GM12878 (cell line): ENCODE data around the gene SEMA3D. TPM values are rescaled to one million over a fixed set of nuclear protein-coding genes. Genes with fewer than 3 reads are reported as not detected.

ENCODE experiments used
- ATAC-seq: fragments of 200-7000 bp; cut with Tn5 transposase; 3 replicates; pipeline ENCODE4 v1.9.1; 2020; ENCODE audit warnings: mild to moderate bottlenecking, moderate library complexity
- BruUV-seq: library from RNA; stranded (reverse); fragments of 400-500 nt; replicated peaks from 2 replicates; lab custom pipeline; 2021; lab: Mats Ljungman, UMichigan
- CTCF ChIA-PET: fragments of 300-600 bp; sonication (Branson Sonifier 250); formaldehyde crosslinking; extraction: SDS; loops from one replicate; lab custom pipeline; 2021; ENCODE audit warnings: inconsistent platforms; lab: Yijun Ruan, JAX
- POLR2A ChIA-PET: fragments of 350-600 bp; formaldehyde crosslinking; extraction: SDS; loops from one replicate; lab custom pipeline; 2021; ENCODE audit warnings: inconsistent platforms; lab: Charles Lee
- RAD21 ChIA-PET: fragments of 300-600 bp; sonication (Branson Sonifier 250); formaldehyde crosslinking; loops from one replicate; lab custom pipeline; 2023; ENCODE audit warnings: antibody characterized with exemption; ENCODE audit not compliant: unreplicated experiment; lab: Charles Lee
- SMC1A ChIA-PET: fragments of 300-600 bp; sonication (Branson Sonifier 250); formaldehyde crosslinking; loops from one replicate; lab custom pipeline; 2023; ENCODE audit not compliant: unreplicated experiment, uncharacterized antibody; lab: Charles Lee
- DNase-seq: peaks from one replicate; pipeline ENCODE4 v3.0.0-alpha.2; 2011; ENCODE audit warnings: low read depth, low spot score
- FAIRE-seq: peaks from 3 replicates; lab custom pipeline; 2011; peaks lifted over from hg19 to GRCh38; lab: Jason Lieb, UNC
- H2AFZ ChIP-seq: 2 replicates; pipeline ENCODE4 v1.6.0; 2011; ENCODE audit warnings: low read depth, low read length, control low read depth; ENCODE audit not compliant: control insufficient read depth
- H3K27ac ChIP-seq: 2 replicates; pipeline ENCODE4 v1.5.1; 2011; ENCODE audit warnings: control low read depth; ENCODE audit not compliant: control insufficient read depth, insufficient read depth
- H3K27me3 ChIP-seq, 2 experiments: replicated peaks in 1 of 2; 2 replicates each; pipeline versions ENCODE4 v1.6.0 to v1.6.1; 2011; ENCODE audit warnings: low read length in 1 of 2; ENCODE audit not compliant: control insufficient read depth in 2 of 2, insufficient read depth in 2 of 2
- H3K36me3 ChIP-seq, 2 experiments: 2 replicates each; pipeline ENCODE4 v1.5.1; 2011; ENCODE audit warnings: low read length in 1 of 2; ENCODE audit not compliant: control insufficient read depth in 2 of 2, insufficient read depth in 2 of 2
- H3K4me1 ChIP-seq: 2 replicates; pipeline ENCODE4 v1.6.1; 2011; ENCODE audit warnings: mild to moderate bottlenecking, low read length, moderate library complexity, mixed read lengths; ENCODE audit not compliant: control insufficient read depth, insufficient read depth
- H3K4me2 ChIP-seq: 2 replicates; pipeline ENCODE4 v1.6.0; 2011; ENCODE audit warnings: control low read depth; ENCODE audit not compliant: control insufficient read depth, insufficient read depth
- H3K4me3 ChIP-seq: fragments of 200-600 bp; sonication (generic); 2 replicates; pipeline ENCODE4 v1.5.1; 2016
- H3K79me2 ChIP-seq: 2 replicates; pipeline ENCODE4 v1.6.0; 2011; ENCODE audit warnings: low read length; ENCODE audit not compliant: control insufficient read depth, insufficient read depth
- H3K9ac ChIP-seq: 2 replicates; pipeline ENCODE4 v1.8.0; 2011; ENCODE audit warnings: low read length, control low read depth, mixed read lengths; ENCODE audit not compliant: control insufficient read depth, insufficient read depth
- H3K9me3 ChIP-seq: replicated peaks from 3 replicates; pipeline ENCODE4 v1.5.1; 2011; ENCODE audit warnings: mild to moderate bottlenecking, low read length; ENCODE audit not compliant: control insufficient read depth, insufficient read depth
- H4K20me1 ChIP-seq: 2 replicates; pipeline ENCODE4 v1.6.0; 2011; ENCODE audit not compliant: control insufficient read depth, insufficient read depth
- ASH2L ChIP-seq: fragments of 300-600, 200-600 bp; sonication (generic); IDR thresholded peaks from 2 replicates; pipeline ENCODE4 v1.6.1; 2017; ENCODE audit warnings: low read depth, mild to moderate bottlenecking, borderline replicate concordance
- IKZF2 ChIP-seq, 2 experiments: fragments of 450-650 bp; IDR thresholded peaks; 2 replicates each; pipeline ENCODE4 v1.6.1; 2017; ENCODE audit warnings: mild to moderate bottlenecking in 2 of 2, moderate library complexity in 2 of 2
- PAX5 ChIP-seq: IDR thresholded peaks from 2 replicates; pipeline ENCODE4 v1.6.1; 2011; ENCODE audit warnings: low read depth, low read length, borderline replicate concordance
- RAD21 ChIP-seq: IDR thresholded peaks from 2 replicates; pipeline ENCODE4 v1.6.1; 2011; ENCODE audit warnings: mild to moderate bottlenecking, low read depth, low read length, moderate library complexity; ENCODE audit not compliant: insufficient read depth
- SP1 ChIP-seq: IDR thresholded peaks from one replicate; pipeline ENCODE4 v1.6.1; 2011; ENCODE audit warnings: low read depth, low read length
- WGBS: methylation state at CpG from one replicate; pipeline ENCODE4 v1.1.6; 2016; ENCODE audit warnings: low lambda C conversion rate; ENCODE audit not compliant: insufficient replicate concordance, insufficient coverage; ENCODE audit errors: missing lambda C conversion rate; 5-methylcytosine and 5-hydroxymethylcytosine counted together
- in situ Hi-C: fragments of 300-500 bp; cut with MboI; formaldehyde crosslinking; loops from 9 replicates; pipeline ENCODE4 v1.14.3; 2018; ENCODE audit warnings: mixed read lengths
- intact Hi-C: fragments of 100-400 bp; cut with micrococcal nuclease; formaldehyde crosslinking; loops from one replicate; pipeline ENCODE4 v1.14.2; 2022; ENCODE audit not compliant: unreplicated experiment
- polyA plus RNA-seq, 11 experiments: library from polyadenylated mRNA; depleted of rRNA in 4 of 11; unstranded in 6 of 11; stranded (reverse) in 5 of 11; fragments of >200 nt; fragmentation: Nextera tagmentation in 4 of 11; fragmentation: Illumina TruSeq in 1 of 11; extraction: Ambion mirVana in 4 of 11; extraction: Trizol in 1 of 11; gene quantifications; 1 replicate in 1 of 11; 2 replicates in 10 of 11; pipeline versions ENCODE4 v1.2.1 to v1.2.3, GENCODE V29; 2011 to 2016; ENCODE audit warnings: inconsistent platforms in 2 of 11, missing spikeins in 2 of 11, low read depth in 1 of 11
- total RNA-seq, 4 experiments: library from RNA; depleted of rRNA in 3 of 4; stranded (reverse); fragments of >200 nt in 3 of 4; fragmentation: Illumina TruSeq in 1 of 4; extraction: Trizol in 1 of 4; gene quantifications; 2 replicates each; pipeline versions ENCODE4 v1.2.1 to v1.2.3, GENCODE V29; 2013 to 2021
- TF ChIP-seq, protein P1 (sequence below): fragments of 450-650 bp; IDR thresholded peaks from 2 replicates; pipeline ENCODE4 v1.6.1; 2018; ENCODE audit warnings: mild to moderate bottlenecking, low read depth, moderate library complexity; ENCODE audit not compliant: partially characterized antibody
- TF ChIP-seq, protein P2 (sequence below): fragments of 450-650 bp; IDR thresholded peaks from 2 replicates; pipeline ENCODE4 v1.6.1; 2017; ENCODE audit warnings: antibody characterized with exemption, mild to moderate bottlenecking, moderate library complexity
- TF ChIP-seq, protein P3 (sequence below): IDR thresholded peaks from 2 replicates; pipeline ENCODE4 v1.6.1; 2011; ENCODE audit warnings: borderline replicate concordance, low read depth, mild to moderate bottlenecking, moderate library complexity, mixed read lengths, low read length; ENCODE audit not compliant: insufficient read depth; ENCODE audit errors: extremely low read length

The SEMA3D gene
- total and polyA plus RNA-seq, 10 of the 15 experiments (the other 5 are each of a cell fraction or from before 2014, with no cell fraction given), result 0.04 TPM; not detected in 9

DNA sequence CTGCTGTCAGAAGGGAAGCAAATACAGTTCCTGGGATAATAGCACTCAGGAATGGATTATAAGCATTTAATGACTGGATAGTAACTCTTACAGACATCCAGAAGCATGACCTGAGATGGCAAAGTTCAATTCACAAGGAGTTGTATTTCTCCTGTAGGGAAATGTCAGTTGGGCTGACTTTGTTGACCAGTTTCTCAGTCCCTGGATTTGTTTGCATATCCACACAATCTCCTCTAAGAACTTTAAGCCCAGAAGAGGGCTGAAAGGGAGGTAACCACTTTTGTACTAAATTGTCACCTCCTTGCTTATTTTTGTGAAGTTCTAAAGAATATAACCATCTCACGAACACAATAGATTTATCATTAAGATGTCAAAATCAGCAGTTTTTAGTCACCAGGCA lies 140.3 kb downstream of the SEMA3D start:
- no TSS peak for BruUV-seq
- no peak overlapping the region for H3K4me2 ChIP-seq
- H3K27me3 ChIP-seq, result no peaks in the 10 kb centered on the region
- no peak for ATAC-seq
- H3K9me3 ChIP-seq, result no peaks in the 10 kb centered on the region
- no peak overlapping the region for H2AFZ ChIP-seq
- ChIA-PET CTCF (no interaction called here), RAD21 (no interaction called here), POLR2A (no interaction called here), SMC1A (interaction anchor here (1.0 kb wide), 1 partner anchor 8 kb away, joined by 3 read pairs; no protein-coding TSS in a partner anchor)
- no peak overlapping the region for H3K9ac ChIP-seq
- H3K4me3 ChIP-seq, result no peak overlapping the region
- no peaks in the 10 kb centered on the region for H4K20me1 ChIP-seq
- no peaks in the 10 kb centered on the region for H3K79me2 ChIP-seq
- no peak for DNase-seq
- WGBS, result 0% methylated on average over 1 of the region's 1 CpG
- intact Hi-C loops (no loop called here), in situ Hi-C loops (loop anchor here (10.0 to 25.0 kb wide), 2 partner anchors 508 to 691 kb away; no protein-coding TSS in a partner anchor)
- H3K4me1 ChIP-seq, result no peaks in the 10 kb centered on the region
- FAIRE-seq, result no peak
- no peak overlapping the region for H3K27ac ChIP-seq
- H3K36me3 ChIP-seq, result no peaks in the 10 kb centered on the region
- no peak for TF ChIP-seq PAX5
- TF ChIP-seq SP1, result no peak
- TF ChIP-seq IKZF2 (IDR thresholded peaks at IDR 0.05), result no peak
- TF ChIP-seq, protein P1, sequence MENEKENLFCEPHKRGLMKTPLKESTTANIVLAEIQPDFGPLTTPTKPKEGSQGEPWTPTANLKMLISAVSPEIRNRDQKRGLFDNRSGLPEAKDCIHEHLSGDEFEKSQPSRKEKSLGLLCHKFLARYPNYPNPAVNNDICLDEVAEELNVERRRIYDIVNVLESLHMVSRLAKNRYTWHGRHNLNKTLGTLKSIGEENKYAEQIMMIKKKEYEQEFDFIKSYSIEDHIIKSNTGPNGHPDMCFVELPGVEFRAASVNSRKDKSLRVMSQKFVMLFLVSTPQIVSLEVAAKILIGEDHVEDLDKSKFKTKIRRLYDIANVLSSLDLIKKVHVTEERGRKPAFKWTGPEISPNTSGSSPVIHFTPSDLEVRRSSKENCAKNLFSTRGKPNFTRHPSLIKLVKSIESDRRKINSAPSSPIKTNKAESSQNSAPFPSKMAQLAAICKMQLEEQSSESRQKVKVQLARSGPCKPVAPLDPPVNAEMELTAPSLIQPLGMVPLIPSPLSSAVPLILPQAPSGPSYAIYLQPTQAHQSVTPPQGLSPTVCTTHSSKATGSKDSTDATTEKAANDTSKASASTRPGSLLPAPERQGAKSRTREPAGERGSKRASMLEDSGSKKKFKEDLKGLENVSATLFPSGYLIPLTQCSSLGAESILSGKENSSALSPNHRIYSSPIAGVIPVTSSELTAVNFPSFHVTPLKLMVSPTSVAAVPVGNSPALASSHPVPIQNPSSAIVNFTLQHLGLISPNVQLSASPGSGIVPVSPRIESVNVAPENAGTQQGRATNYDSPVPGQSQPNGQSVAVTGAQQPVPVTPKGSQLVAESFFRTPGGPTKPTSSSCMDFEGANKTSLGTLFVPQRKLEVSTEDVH, result no peak
- TF ChIP-seq, protein P2, sequence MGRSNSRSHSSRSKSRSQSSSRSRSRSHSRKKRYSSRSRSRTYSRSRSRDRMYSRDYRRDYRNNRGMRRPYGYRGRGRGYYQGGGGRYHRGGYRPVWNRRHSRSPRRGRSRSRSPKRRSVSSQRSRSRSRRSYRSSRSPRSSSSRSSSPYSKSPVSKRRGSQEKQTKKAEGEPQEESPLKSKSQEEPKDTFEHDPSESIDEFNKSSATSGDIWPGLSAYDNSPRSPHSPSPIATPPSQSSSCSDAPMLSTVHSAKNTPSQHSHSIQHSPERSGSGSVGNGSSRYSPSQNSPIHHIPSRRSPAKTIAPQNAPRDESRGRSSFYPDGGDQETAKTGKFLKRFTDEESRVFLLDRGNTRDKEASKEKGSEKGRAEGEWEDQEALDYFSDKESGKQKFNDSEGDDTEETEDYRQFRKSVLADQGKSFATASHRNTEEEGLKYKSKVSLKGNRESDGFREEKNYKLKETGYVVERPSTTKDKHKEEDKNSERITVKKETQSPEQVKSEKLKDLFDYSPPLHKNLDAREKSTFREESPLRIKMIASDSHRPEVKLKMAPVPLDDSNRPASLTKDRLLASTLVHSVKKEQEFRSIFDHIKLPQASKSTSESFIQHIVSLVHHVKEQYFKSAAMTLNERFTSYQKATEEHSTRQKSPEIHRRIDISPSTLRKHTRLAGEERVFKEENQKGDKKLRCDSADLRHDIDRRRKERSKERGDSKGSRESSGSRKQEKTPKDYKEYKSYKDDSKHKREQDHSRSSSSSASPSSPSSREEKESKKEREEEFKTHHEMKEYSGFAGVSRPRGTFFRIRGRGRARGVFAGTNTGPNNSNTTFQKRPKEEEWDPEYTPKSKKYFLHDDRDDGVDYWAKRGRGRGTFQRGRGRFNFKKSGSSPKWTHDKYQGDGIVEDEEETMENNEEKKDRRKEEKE, result no peak
- no peak for TF ChIP-seq ASH2L
- TF ChIP-seq RAD21, result no peak
- TF ChIP-seq, protein P3, sequence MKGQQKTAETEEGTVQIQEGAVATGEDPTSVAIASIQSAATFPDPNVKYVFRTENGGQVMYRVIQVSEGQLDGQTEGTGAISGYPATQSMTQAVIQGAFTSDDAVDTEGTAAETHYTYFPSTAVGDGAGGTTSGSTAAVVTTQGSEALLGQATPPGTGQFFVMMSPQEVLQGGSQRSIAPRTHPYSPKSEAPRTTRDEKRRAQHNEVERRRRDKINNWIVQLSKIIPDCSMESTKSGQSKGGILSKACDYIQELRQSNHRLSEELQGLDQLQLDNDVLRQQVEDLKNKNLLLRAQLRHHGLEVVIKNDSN, result no peak
